ENCODE data around the gene PGAP2. TPM values are rescaled to one million over a fixed set of nuclear protein-coding genes. Genes with fewer than 3 reads are reported as not detected.

Gene PGAP2
- total and polyA plus RNA-seq, 4 donors: 3.9 to 17.7 (median 8.9) TPM

DNA sequence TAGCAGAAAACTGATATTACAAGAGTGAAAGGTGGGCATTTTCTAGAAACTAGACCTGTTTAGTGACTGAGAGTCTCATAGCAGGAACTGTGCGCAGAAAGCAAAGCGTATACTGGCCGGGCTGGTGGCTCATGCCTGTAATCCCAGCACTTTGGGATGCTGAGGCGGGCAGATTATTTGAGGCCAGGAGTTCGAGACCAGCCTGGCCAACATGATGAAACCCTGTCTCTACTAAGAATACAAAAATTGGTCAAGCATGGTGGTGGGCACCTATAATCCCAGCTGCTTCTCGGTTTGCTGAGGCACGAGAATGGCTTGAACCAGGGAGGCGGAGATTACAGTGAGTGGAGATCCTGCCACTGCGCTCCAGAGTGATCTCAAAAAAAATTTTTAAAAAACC lies 9.2 kb upstream of the PGAP2 start:
- 88 to 94% methylated on average over 9 of the region's 9 CpGs for WGBS, 2 donors
- Histone ChIP-seq H3K36me3 (ENCODE audit: control insufficient read depth in 1 of 2, insufficient read depth in 2 of 2, low read length in 1 of 2) (no peaks in the 10 kb centered on the region), H3K27ac (ENCODE audit: low read depth in 1 of 2, low read length in 2 of 2) (no peak overlapping the region), H3K9me3 (ENCODE audit: control insufficient read depth, low read length) (no peaks in the 10 kb centered on the region), H3K27me3 (ENCODE audit: control insufficient read depth in 1 of 2, insufficient read depth in 2 of 2, low read length in 1 of 2) (no peaks in the 10 kb centered on the region), H3K4me3 (ENCODE audit: low read length in 2 of 2) (no peak overlapping the region), H3K4me1 (ENCODE audit: control insufficient read depth in 1 of 2, insufficient read depth in 2 of 2, low read length in 2 of 2) (no peaks in the 10 kb centered on the region)
- intact Hi-C loops (cut with DNase I): no loop called here
- ATAC-seq (ENCODE audit: low FRiP score) (no peak), DNase-seq (peak; percentile 17 to 23)

- Histone ChIP-seq H3K36me3 (ENCODE audit: control insufficient read depth in 1 of 2, insufficient read depth in 2 of 2, low read length in 1 of 2) (no peaks in the 10 kb centered on the region), H3K4me3 (ENCODE audit: low read length in 2 of 2) (no peak overlapping the region), H3K9me3 (ENCODE audit: control insufficient read depth, low read length) (no peaks in the 10 kb centered on the region), H3K4me1 (ENCODE audit: control insufficient read depth in 1 of 2, insufficient read depth in 2 of 2, low read length in 2 of 2) (no peaks in the 10 kb centered on the region), H3K27me3 (ENCODE audit: control insufficient read depth in 1 of 2, insufficient read depth in 2 of 2, low read length in 1 of 2) (no peaks in the 10 kb centered on the region), H3K27ac (ENCODE audit: low read depth in 1 of 2, low read length in 2 of 2) (no peak overlapping the region)
- intact Hi-C loops (cut with DNase I): no loop called here
- 81 to 84% methylated on average over 4 to 5 of the region's 5 CpGs for WGBS, 2 donors
- DNase-seq (no peak), ATAC-seq (ENCODE audit: low FRiP score) (no peak)
Observed at GRCh38 chr11:3799873-3800272, 8.5 kb upstream of the PGAP2 start.

DNA sequence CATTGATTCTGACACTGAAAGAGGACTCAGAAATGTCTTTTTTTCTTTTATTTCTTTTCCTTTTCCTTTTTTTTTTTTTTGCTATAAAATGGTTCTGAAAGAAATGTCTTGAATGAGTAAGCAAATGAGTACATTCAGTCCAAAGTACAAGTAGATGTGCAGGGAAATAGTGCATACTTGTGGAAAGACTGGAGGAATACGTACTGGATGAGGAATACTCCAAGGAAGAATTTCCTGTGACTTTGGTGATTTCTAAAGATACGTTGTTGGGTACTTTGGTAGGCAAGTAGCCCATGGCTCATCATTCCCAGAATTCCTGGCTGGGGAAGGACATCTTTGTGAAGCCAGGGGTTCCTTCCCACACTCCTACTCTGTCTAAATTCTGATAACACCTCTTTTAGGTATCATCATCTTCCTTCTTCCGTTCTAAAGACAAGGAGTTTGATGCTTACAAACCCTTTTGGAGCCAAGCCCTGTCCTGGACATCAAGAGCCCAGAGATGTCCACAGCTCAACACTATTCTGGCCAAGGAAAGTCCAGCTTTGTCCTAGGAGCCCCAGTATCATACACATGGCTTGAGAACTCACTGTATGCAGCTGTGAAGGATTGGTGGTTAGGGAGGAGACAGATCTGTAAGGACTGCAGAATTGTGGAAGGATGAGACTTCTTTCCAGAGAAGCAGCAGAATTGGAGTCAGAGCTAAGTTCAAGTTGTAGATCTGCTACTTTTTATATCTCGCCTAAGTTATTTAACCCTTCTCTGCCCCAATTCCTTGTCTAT lies 6.2 kb upstream of the PGAP2 start:
- Histone ChIP-seq H3K4me3 (ENCODE audit: low read length in 2 of 2) (no peak overlapping the region), H3K27me3 (ENCODE audit: control insufficient read depth in 1 of 2, insufficient read depth in 2 of 2, low read length in 1 of 2) (no peaks in the 10 kb centered on the region), H3K4me1 (ENCODE audit: control insufficient read depth in 1 of 2, insufficient read depth in 2 of 2, low read length in 2 of 2) (no peaks in the 10 kb centered on the region), H3K36me3 (ENCODE audit: control insufficient read depth in 1 of 2, insufficient read depth in 2 of 2, low read length in 1 of 2) (no peaks in the 10 kb centered on the region), H3K9me3 (ENCODE audit: control insufficient read depth, low read length) (no peaks in the 10 kb centered on the region), H3K27ac (ENCODE audit: low read depth in 1 of 2, low read length in 2 of 2) (no peak overlapping the region)
- intact Hi-C loops (cut with DNase I): no loop called here
- ATAC-seq (ENCODE audit: low FRiP score) (no peak), DNase-seq (peak in 1 of 2 donors; percentile 9)
- WGBS, 2 donors: 55 to 61% methylated on average over 4 of the region's 4 CpGs

- peak; percentile 6 to 8 for DNase-seq
- ATAC-seq (ENCODE audit: low FRiP score): no peak
- 93 to 96% methylated on average over 11 of the region's 11 CpGs for WGBS, 2 donors
Observed at GRCh38 chr11:3803726-3804495, 4.4 kb upstream of the PGAP2 start.

GRCh38 chr11:3808861-3809623 lies 682 bp downstream of the PGAP2 start:
- no peak overlapping the region for H3K27ac ChIP-seq (ENCODE audit: low read depth in 1 of 2, low read length in 2 of 2)
- no peaks in the 10 kb centered on the region for H3K9me3 ChIP-seq (ENCODE audit: control insufficient read depth, low read length)
- peak overlapping the region; percentile 45 to 53 for H3K4me3 ChIP-seq (ENCODE audit: low read length in 2 of 2)
- ATAC-seq (ENCODE audit: low FRiP score) (no peak), DNase-seq (peak; percentile 1 to 34)
- H3K27me3 ChIP-seq (ENCODE audit: control insufficient read depth in 1 of 2, insufficient read depth in 2 of 2, low read length in 1 of 2): no peaks in the 10 kb centered on the region
- H3K36me3 ChIP-seq (ENCODE audit: control insufficient read depth in 1 of 2, insufficient read depth in 2 of 2, low read length in 1 of 2): no peaks in the 10 kb centered on the region
- 31 to 35% methylated on average over 5 of the region's 5 CpGs for WGBS, 2 donors
- intact Hi-C loops (cut with DNase I): no loop called here
- no peaks in the 10 kb centered on the region for H3K4me1 ChIP-seq (ENCODE audit: control insufficient read depth in 1 of 2, insufficient read depth in 2 of 2, low read length in 2 of 2)

More at GRCh38 chr11:3803726-3804495, 4.4 kb upstream of the PGAP2 start:
- intact Hi-C loops (cut with DNase I): no loop called here
- H3K4me3 ChIP-seq (ENCODE audit: low read length in 2 of 2): no peak overlapping the region
- H3K36me3 ChIP-seq (ENCODE audit: control insufficient read depth in 1 of 2, insufficient read depth in 2 of 2, low read length in 1 of 2): no peaks in the 10 kb centered on the region
- H3K27ac ChIP-seq (ENCODE audit: low read depth in 1 of 2, low read length in 2 of 2): no peak overlapping the region
- H3K9me3 ChIP-seq (ENCODE audit: control insufficient read depth, low read length): no peaks in the 10 kb centered on the region
- no peaks in the 10 kb centered on the region for H3K4me1 ChIP-seq (ENCODE audit: control insufficient read depth in 1 of 2, insufficient read depth in 2 of 2, low read length in 2 of 2)
- H3K27me3 ChIP-seq (ENCODE audit: control insufficient read depth in 1 of 2, insufficient read depth in 2 of 2, low read length in 1 of 2): no peaks in the 10 kb centered on the region

DNA sequence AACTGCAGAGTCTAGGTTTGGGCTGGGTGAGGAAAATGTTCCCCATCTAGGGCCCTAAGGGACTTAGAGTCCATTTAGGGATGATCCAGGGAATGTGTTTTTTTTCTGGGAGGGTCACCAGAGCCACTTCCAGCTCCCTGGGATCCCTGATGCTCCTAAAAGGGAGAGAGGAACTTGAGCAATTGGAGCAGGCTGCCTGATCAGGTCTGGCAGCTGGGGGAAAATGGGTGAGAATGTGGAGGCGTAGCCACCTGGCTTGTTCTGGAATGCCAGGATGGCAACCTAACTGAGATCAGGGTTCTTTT lies 1.2 kb downstream of the PGAP2 start:
- Histone ChIP-seq H3K4me1 (ENCODE audit: control insufficient read depth in 1 of 2, insufficient read depth in 2 of 2, low read length in 2 of 2) (no peaks in the 10 kb centered on the region), H3K4me3 (ENCODE audit: low read length in 2 of 2) (no peak overlapping the region), H3K9me3 (ENCODE audit: control insufficient read depth, low read length) (no peaks in the 10 kb centered on the region), H3K36me3 (ENCODE audit: control insufficient read depth in 1 of 2, insufficient read depth in 2 of 2, low read length in 1 of 2) (no peaks in the 10 kb centered on the region), H3K27me3 (ENCODE audit: control insufficient read depth in 1 of 2, insufficient read depth in 2 of 2, low read length in 1 of 2) (no peaks in the 10 kb centered on the region), H3K27ac (ENCODE audit: low read depth in 1 of 2, low read length in 2 of 2) (no peak overlapping the region)
- no peak for DNase-seq
- ATAC-seq (ENCODE audit: low FRiP score): no peak
- 98 to 100% methylated on average over 1 of the region's 1 CpG for WGBS, 2 donors
- intact Hi-C loops (cut with DNase I): no loop called here

DNA sequence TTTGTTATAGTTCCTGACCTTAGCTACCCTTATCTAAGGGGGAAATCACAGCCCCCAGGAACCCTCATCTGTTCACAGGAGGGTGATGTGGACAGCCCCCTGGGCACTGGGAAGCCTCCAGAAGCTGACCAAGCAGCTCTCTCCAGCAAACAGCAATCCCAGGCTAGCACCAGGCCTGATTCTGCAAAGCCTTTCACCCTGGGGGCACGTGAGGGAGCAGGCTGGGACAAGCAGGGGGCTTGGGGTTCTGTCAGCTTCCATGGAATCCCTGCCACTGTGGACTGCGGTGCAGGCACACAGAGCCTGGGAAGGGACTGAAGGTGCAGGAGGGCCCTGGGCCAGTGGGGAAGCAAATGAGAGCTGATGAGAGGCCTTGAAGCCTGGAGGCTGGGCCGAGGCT lies 2.1 kb downstream of the PGAP2 start:
- WGBS, 2 donors: 90 to 91% methylated on average over 3 of the region's 3 CpGs

GRCh38 chr11:3810951-3811350 lies 2.6 kb downstream of the PGAP2 start:
- 94 to 95% methylated on average over 4 of the region's 4 CpGs for WGBS, 2 donors

More for the DNA sequence above, 2.1 kb downstream of the PGAP2 start:
- DNase-seq (peak in 1 of 2 donors; percentile 9), ATAC-seq (ENCODE audit: low FRiP score) (no peak)
- Histone ChIP-seq H3K9me3 (ENCODE audit: control insufficient read depth, low read length) (no peaks in the 10 kb centered on the region), H3K27ac (ENCODE audit: low read depth in 1 of 2, low read length in 2 of 2) (no peak overlapping the region), H3K4me1 (ENCODE audit: control insufficient read depth in 1 of 2, insufficient read depth in 2 of 2, low read length in 2 of 2) (no peaks in the 10 kb centered on the region), H3K27me3 (ENCODE audit: control insufficient read depth in 1 of 2, insufficient read depth in 2 of 2, low read length in 1 of 2) (no peaks in the 10 kb centered on the region), H3K4me3 (ENCODE audit: low read length in 2 of 2) (no peak overlapping the region), H3K36me3 (ENCODE audit: control insufficient read depth in 1 of 2, insufficient read depth in 2 of 2, low read length in 1 of 2) (no peaks in the 10 kb centered on the region)
- intact Hi-C loops (cut with DNase I): no loop called here

More at GRCh38 chr11:3810951-3811350, 2.6 kb downstream of the PGAP2 start:
- H3K4me1 ChIP-seq (ENCODE audit: control insufficient read depth in 1 of 2, insufficient read depth in 2 of 2, low read length in 2 of 2): no peaks in the 10 kb centered on the region
- no peaks in the 10 kb centered on the region for H3K27me3 ChIP-seq (ENCODE audit: control insufficient read depth in 1 of 2, insufficient read depth in 2 of 2, low read length in 1 of 2)
- DNase-seq: peak in 1 of 2 donors; percentile 21
- H3K4me3 ChIP-seq (ENCODE audit: low read length in 2 of 2): no peak overlapping the region
- no peak for ATAC-seq (ENCODE audit: low FRiP score)
- H3K9me3 ChIP-seq (ENCODE audit: control insufficient read depth, low read length): no peaks in the 10 kb centered on the region
- intact Hi-C loops (cut with DNase I): no loop called here
- no peak overlapping the region for H3K27ac ChIP-seq (ENCODE audit: low read depth in 1 of 2, low read length in 2 of 2)
- H3K36me3 ChIP-seq (ENCODE audit: control insufficient read depth in 1 of 2, insufficient read depth in 2 of 2, low read length in 1 of 2): no peaks in the 10 kb centered on the region
